ENCODE measurements around the gene KCNK4.

The KCNK4 gene

GRCh38 chr11:64320556-64320955, 29.5 kb downstream of the KCNK4 start:
- H3K79me2 ChIP-seq (ENCODE audit: control insufficient read depth, low read length), result peaks cover 33% of the 10 kb centered on the region
- no peaks in the 10 kb centered on the region for H3K27me3 ChIP-seq (ENCODE audit: control insufficient read depth, low read length)
- H3K4me2 ChIP-seq (ENCODE audit: low read length), result no peak overlapping the region
- H4K20me1 ChIP-seq (ENCODE audit: control insufficient read depth, insufficient read depth, low read depth, low read length), result no peaks in the 10 kb centered on the region
- peaks cover 48% of the 10 kb centered on the region for H3K36me3 ChIP-seq (ENCODE audit: control insufficient read depth, low read length)
- no peaks in the 10 kb centered on the region for H3K9me2 ChIP-seq (replicated peaks; ENCODE audit: control insufficient read depth, low read length)
- H3F3A ChIP-seq (ENCODE audit: control insufficient read depth, insufficient read depth), result peaks cover 16% of the 10 kb centered on the region
- no peak for TF ChIP-seq CTCF (IDR thresholded peaks at IDR 0.05; ENCODE audit: low read depth, low read length, poor library complexity, severe bottlenecking)
- TF ChIP-seq EZH2phosphoT487 (IDR thresholded peaks at IDR 0.05; ENCODE audit: borderline replicate concordance, low read length), result no peak
- H3K27ac ChIP-seq (ENCODE audit: low read depth, low read length), result no peak overlapping the region
- H3K4me1 ChIP-seq (ENCODE audit: control insufficient read depth, low read length), result peaks cover 17% of the 10 kb centered on the region
- H3K9me3 ChIP-seq (ENCODE audit: control insufficient read depth, insufficient read depth, low read length), result no peaks in the 10 kb centered on the region
- H3K4me3 ChIP-seq (ENCODE audit: low read length), result no peak overlapping the region

DNA sequence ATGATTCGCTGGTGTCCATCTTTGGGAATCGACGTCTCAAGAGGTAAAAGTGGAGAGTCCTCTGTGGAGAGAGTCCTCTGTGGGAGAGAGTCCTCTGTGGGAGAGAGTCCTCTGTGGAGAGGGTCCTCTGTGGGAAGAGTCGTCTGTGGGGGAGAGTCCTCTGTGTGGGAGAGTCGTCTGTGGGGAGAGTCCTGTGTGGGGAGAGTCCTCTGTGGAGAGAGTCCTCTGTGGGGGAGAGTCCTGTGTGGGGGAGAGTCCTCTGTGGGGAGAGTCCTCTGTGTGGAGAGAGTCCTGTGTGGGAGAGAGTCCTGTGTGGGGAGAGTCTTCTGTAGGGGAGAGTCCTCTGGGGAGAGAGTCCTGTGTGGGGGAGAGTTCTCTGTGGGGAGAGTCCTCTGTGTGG, 29.9 kb downstream of the KCNK4 start:
- Histone ChIP-seq H3K9me3 (ENCODE audit: control insufficient read depth, insufficient read depth, low read length) (no peaks in the 10 kb centered on the region), H3K9me2 (replicated peaks; ENCODE audit: control insufficient read depth, low read length) (no peaks in the 10 kb centered on the region), H3K79me2 (ENCODE audit: control insufficient read depth, low read length) (peaks cover 28% of the 10 kb centered on the region), H3K27me3 (ENCODE audit: control insufficient read depth, low read length) (no peaks in the 10 kb centered on the region), H3K4me1 (ENCODE audit: control insufficient read depth, low read length) (peaks cover 12% of the 10 kb centered on the region), H3K4me2 (ENCODE audit: low read length) (no peak overlapping the region), H4K20me1 (ENCODE audit: control insufficient read depth, insufficient read depth, low read depth, low read length) (no peaks in the 10 kb centered on the region), H3K4me3 (ENCODE audit: low read length) (no peak overlapping the region), H3F3A (ENCODE audit: control insufficient read depth, insufficient read depth) (peaks cover 16% of the 10 kb centered on the region), H3K36me3 (ENCODE audit: control insufficient read depth, low read length) (peaks cover 44% of the 10 kb centered on the region), H3K27ac (ENCODE audit: low read depth, low read length) (no peak overlapping the region)
- no peak for TF ChIP-seq EZH2phosphoT487 (IDR thresholded peaks at IDR 0.05; ENCODE audit: borderline replicate concordance, low read length)
- TF ChIP-seq CTCF (IDR thresholded peaks at IDR 0.05; ENCODE audit: low read depth, low read length, poor library complexity, severe bottlenecking), result no peak

GRCh38 chr11:64321533-64321932, 30.4 kb downstream of the KCNK4 start:
- Histone ChIP-seq H3K27me3 (ENCODE audit: control insufficient read depth, low read length) (no peaks in the 10 kb centered on the region), H3K4me2 (ENCODE audit: low read length) (no peak overlapping the region), H3K36me3 (ENCODE audit: control insufficient read depth, low read length) (peaks cover 39% of the 10 kb centered on the region), H3K9me2 (replicated peaks; ENCODE audit: control insufficient read depth, low read length) (no peaks in the 10 kb centered on the region), H4K20me1 (ENCODE audit: control insufficient read depth, insufficient read depth, low read depth, low read length) (no peaks in the 10 kb centered on the region), H3K4me3 (ENCODE audit: low read length) (no peak overlapping the region), H3K27ac (ENCODE audit: low read depth, low read length) (no peak overlapping the region), H3F3A (ENCODE audit: control insufficient read depth, insufficient read depth) (peaks cover 13% of the 10 kb centered on the region), H3K4me1 (ENCODE audit: control insufficient read depth, low read length) (peaks cover 7% of the 10 kb centered on the region), H3K79me2 (ENCODE audit: control insufficient read depth, low read length) (peaks cover 23% of the 10 kb centered on the region), H3K9me3 (ENCODE audit: control insufficient read depth, insufficient read depth, low read length) (no peaks in the 10 kb centered on the region)
- TF ChIP-seq EZH2phosphoT487 (IDR thresholded peaks at IDR 0.05; ENCODE audit: borderline replicate concordance, low read length) (no peak), CTCF (IDR thresholded peaks at IDR 0.05; ENCODE audit: low read depth, low read length, poor library complexity, severe bottlenecking) (no peak)

DNA sequence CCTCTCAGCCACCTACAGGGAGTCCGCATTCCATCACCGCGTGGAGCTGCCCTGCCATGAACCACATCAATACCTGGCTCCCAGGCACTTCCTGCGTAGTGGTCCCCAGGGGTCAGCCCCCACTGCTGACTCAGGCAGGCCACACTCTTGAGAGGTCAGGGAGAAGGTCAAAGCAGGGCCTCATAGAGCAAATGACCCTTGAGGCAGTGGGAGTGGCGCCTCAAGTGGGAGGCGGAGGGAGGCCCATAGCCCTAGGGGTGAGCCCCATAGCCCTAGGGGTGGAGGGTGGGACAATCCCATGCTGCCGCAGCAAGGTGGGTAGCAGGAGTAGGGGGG, 31.8 kb downstream of the KCNK4 start:
- Histone ChIP-seq H4K20me1 (ENCODE audit: control insufficient read depth, insufficient read depth, low read depth, low read length) (no peaks in the 10 kb centered on the region), H3K36me3 (ENCODE audit: control insufficient read depth, low read length) (peaks cover 32% of the 10 kb centered on the region), H3K4me2 (ENCODE audit: low read length) (no peak overlapping the region), H3K27ac (ENCODE audit: low read depth, low read length) (no peak overlapping the region), H3K9me2 (replicated peaks; ENCODE audit: control insufficient read depth, low read length) (no peaks in the 10 kb centered on the region), H3F3A (ENCODE audit: control insufficient read depth, insufficient read depth) (peaks cover 7% of the 10 kb centered on the region; the same call in 1 of the 2 replicates), H3K27me3 (ENCODE audit: control insufficient read depth, low read length) (no peaks in the 10 kb centered on the region), H3K4me1 (ENCODE audit: control insufficient read depth, low read length) (peaks cover 7% of the 10 kb centered on the region), H3K79me2 (ENCODE audit: control insufficient read depth, low read length) (peaks cover 16% of the 10 kb centered on the region), H3K4me3 (ENCODE audit: low read length) (no peak overlapping the region), H3K9me3 (ENCODE audit: control insufficient read depth, insufficient read depth, low read length) (no peaks in the 10 kb centered on the region)
- TF ChIP-seq EZH2phosphoT487 (IDR thresholded peaks at IDR 0.05; ENCODE audit: borderline replicate concordance, low read length), result no peak
- TF ChIP-seq CTCF (IDR thresholded peaks at IDR 0.05; ENCODE audit: low read depth, low read length, poor library complexity, severe bottlenecking), result no peak
